ENCODE results near the gene TBCK. TPM values are rescaled to one million over a fixed set of nuclear protein-coding genes. Genes with fewer than 3 reads are reported as not detected.

Gene TBCK
- total RNA-seq, 1 experiment from 2014 or later, result 22.3 TPM

DNA sequence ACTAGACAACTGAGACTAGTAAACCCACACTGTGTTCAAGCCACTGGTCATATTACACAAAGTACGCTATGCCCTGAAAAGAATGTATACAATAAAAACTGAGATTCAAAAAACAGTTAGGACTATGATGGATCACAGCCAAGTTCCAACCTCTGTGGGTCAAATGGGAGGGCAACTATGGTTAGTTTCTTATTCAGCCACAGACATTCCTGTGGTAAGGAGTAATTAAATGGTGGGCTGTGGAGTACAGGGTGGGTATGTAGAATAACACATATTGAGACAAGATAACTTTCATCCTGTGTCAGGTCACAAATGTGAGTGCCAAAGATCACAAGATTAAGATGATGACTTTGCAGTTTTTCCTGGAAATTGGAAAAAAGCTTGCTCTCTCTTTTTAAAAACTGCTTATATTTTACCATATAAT, 253.5 kb downstream of the TBCK start:
- Histone ChIP-seq H3K9me2 (ENCODE audit: insufficient read depth) (no peaks in the 10 kb centered on the region), H3K9ac (ENCODE audit: low read length) (no peak overlapping the region), H3K4me1 (ENCODE audit: control insufficient read depth in 1 of 2, insufficient read depth in 2 of 2, low read length in 2 of 2) (peaks cover 7 to 12% of the 10 kb centered on the region in 2 experiments), H3K4me2 (ENCODE audit: low read length) (no peak overlapping the region), H2AFZ (ENCODE audit: low read depth, low read length, poor library complexity, severe bottlenecking) (no peak overlapping the region), H3K4me3 (replicated peaks in 1 of 2; ENCODE audit: low read depth in 1 of 2, low read length in 2 of 2) (no peak overlapping the region), H3K9me3 (ENCODE audit: control insufficient read depth in 1 of 2, insufficient read depth in 1 of 2, low read depth in 1 of 2, low read length in 2 of 2) (no peaks in the 10 kb centered on the region), H4K20me1 (ENCODE audit: insufficient read depth) (no peaks in the 10 kb centered on the region), H3K36me3 (ENCODE audit: control insufficient read depth in 1 of 2, insufficient read depth in 2 of 2, low read length in 2 of 2) (no peaks in the 10 kb centered on the region), H3K79me2 (ENCODE audit: insufficient read depth, low read length) (no peaks in the 10 kb centered on the region), H3K27ac (ENCODE audit: low read depth, low read length) (no peak overlapping the region), H3K27me3 (ENCODE audit: insufficient read depth, low read length) (no peaks in the 10 kb centered on the region)
- ChIA-PET CTCF (no interaction called here), RAD21 (ENCODE audit: low non-redundant PET in 1 of 2, low total read pairs in 2 of 2, uncharacterized antibody in 2 of 2, unreplicated experiment in 2 of 2) (no interaction called here), POLR2A (no interaction called here)
- no peak for TF ChIP-seq EZH2 (IDR thresholded peaks at IDR 0.05)
- TF ChIP-seq POLR2A (IDR thresholded peaks at IDR 0.05; ENCODE audit: borderline replicate concordance, extremely low read depth, insufficient read depth, insufficient read length), result no peak
- TF ChIP-seq ELF1 (IDR thresholded peaks at IDR 0.05; ENCODE audit: borderline replicate concordance, low read depth), result no peak
- no peak for TF ChIP-seq ZFX (IDR thresholded peaks at IDR 0.05)
- TF ChIP-seq, protein P1, sequence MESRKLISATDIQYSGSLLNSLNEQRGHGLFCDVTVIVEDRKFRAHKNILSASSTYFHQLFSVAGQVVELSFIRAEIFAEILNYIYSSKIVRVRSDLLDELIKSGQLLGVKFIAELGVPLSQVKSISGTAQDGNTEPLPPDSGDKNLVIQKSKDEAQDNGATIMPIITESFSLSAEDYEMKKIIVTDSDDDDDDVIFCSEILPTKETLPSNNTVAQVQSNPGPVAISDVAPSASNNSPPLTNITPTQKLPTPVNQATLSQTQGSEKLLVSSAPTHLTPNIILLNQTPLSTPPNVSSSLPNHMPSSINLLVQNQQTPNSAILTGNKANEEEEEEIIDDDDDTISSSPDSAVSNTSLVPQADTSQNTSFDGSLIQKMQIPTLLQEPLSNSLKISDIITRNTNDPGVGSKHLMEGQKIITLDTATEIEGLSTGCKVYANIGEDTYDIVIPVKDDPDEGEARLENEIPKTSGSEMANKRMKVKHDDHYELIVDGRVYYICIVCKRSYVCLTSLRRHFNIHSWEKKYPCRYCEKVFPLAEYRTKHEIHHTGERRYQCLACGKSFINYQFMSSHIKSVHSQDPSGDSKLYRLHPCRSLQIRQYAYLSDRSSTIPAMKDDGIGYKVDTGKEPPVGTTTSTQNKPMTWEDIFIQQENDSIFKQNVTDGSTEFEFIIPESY (IDR thresholded peaks at IDR 0.05; ENCODE audit: extremely low read depth, insufficient replicate concordance, low read length), result no peak
- TF ChIP-seq EGR1 (IDR thresholded peaks at IDR 0.05; ENCODE audit: low read depth), result no peak
- no peak for TF ChIP-seq SRF (IDR thresholded peaks at IDR 0.05; ENCODE audit: low read depth)
- no TSS peak for BruUV-seq (replicated peaks)
- peak; percentile 60; the same call in 1 of the 2 replicates for ATAC-seq
- intact Hi-C loops (cut with micrococcal nuclease), result no loop called here
- DNase-seq (ENCODE audit: low read depth, low spot score), result no peak

DNA sequence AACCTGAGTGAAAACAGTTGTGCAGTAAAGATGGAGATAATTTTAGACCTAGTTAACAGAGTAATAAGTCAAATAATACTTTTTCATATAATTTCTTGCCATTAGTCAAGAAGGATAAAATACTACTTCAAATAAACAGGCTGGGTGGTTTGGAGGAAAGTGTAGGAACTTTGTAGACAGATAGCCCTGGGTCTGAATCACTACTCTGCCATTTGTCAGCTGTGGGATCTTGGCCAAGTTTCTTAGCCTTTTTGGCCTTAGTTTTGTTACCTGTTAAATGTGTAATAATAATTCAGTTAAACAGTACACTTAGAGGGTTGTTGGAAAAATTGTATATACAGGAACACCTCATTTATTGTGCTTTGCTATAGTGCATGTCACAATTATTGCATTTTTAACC, 257.1 kb downstream of the TBCK start:
- ChIA-PET RAD21 (ENCODE audit: low non-redundant PET in 1 of 2, low total read pairs in 2 of 2, uncharacterized antibody in 2 of 2, unreplicated experiment in 2 of 2) (no interaction called here), CTCF (no interaction called here), POLR2A (no interaction called here)
- no peak overlapping the region for H2AFZ ChIP-seq (ENCODE audit: low read depth, low read length, poor library complexity, severe bottlenecking)
- ATAC-seq, result no peak
- H3K9ac ChIP-seq (ENCODE audit: low read length), result no peak overlapping the region
- H3K79me2 ChIP-seq (ENCODE audit: insufficient read depth, low read length), result no peaks in the 10 kb centered on the region
- no peak for DNase-seq (ENCODE audit: low read depth, low spot score)
- no peaks in the 10 kb centered on the region for H4K20me1 ChIP-seq (ENCODE audit: insufficient read depth)
- BruUV-seq (replicated peaks), result no TSS peak
- peaks cover 7 to 12% of the 10 kb centered on the region in 2 experiments for H3K4me1 ChIP-seq (ENCODE audit: control insufficient read depth in 1 of 2, insufficient read depth in 2 of 2, low read length in 2 of 2)
- TF ChIP-seq YY1 (IDR thresholded peaks at IDR 0.05; ENCODE audit: extremely low read depth, insufficient replicate concordance, low read depth, low read length) (no peak), FOSL1 (IDR thresholded peaks at IDR 0.05; ENCODE audit: low read depth) (no peak), CBX3 (IDR thresholded peaks at IDR 0.05; ENCODE audit: low read depth) (no peak), ZNF274 (IDR thresholded peaks at IDR 0.05; ENCODE audit: low read depth, low read length) (no peak), SRF (IDR thresholded peaks at IDR 0.05; ENCODE audit: low read depth) (no peak), SP1 (IDR thresholded peaks at IDR 0.05; ENCODE audit: low read depth) (no peak), JUND (IDR thresholded peaks at IDR 0.05) (no peak), MAX (IDR thresholded peaks at IDR 0.05) (no peak)
- TF ChIP-seq, protein P2, sequence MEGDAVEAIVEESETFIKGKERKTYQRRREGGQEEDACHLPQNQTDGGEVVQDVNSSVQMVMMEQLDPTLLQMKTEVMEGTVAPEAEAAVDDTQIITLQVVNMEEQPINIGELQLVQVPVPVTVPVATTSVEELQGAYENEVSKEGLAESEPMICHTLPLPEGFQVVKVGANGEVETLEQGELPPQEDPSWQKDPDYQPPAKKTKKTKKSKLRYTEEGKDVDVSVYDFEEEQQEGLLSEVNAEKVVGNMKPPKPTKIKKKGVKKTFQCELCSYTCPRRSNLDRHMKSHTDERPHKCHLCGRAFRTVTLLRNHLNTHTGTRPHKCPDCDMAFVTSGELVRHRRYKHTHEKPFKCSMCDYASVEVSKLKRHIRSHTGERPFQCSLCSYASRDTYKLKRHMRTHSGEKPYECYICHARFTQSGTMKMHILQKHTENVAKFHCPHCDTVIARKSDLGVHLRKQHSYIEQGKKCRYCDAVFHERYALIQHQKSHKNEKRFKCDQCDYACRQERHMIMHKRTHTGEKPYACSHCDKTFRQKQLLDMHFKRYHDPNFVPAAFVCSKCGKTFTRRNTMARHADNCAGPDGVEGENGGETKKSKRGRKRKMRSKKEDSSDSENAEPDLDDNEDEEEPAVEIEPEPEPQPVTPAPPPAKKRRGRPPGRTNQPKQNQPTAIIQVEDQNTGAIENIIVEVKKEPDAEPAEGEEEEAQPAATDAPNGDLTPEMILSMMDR (IDR thresholded peaks at IDR 0.05 in 2 of 3, conservative IDR thresholded peaks at IDR 0.05 in 1 of 3; ENCODE audit: borderline replicate concordance in 1 of 3, insufficient read depth in 1 of 3, low read depth in 2 of 3, low read length in 2 of 3), result no peak
- H3K27ac ChIP-seq (ENCODE audit: low read depth, low read length), result no peak overlapping the region
- no peak overlapping the region for H3K4me3 ChIP-seq (replicated peaks in 1 of 2; ENCODE audit: low read depth in 1 of 2, low read length in 2 of 2)
- intact Hi-C loops (cut with micrococcal nuclease), result no loop called here
- no peaks in the 10 kb centered on the region for H3K9me3 ChIP-seq (ENCODE audit: control insufficient read depth in 1 of 2, insufficient read depth in 1 of 2, low read depth in 1 of 2, low read length in 2 of 2)
- H3K4me2 ChIP-seq (ENCODE audit: low read length), result no peak overlapping the region
- H3K27me3 ChIP-seq (ENCODE audit: insufficient read depth, low read length), result no peaks in the 10 kb centered on the region
- no peaks in the 10 kb centered on the region for H3K9me2 ChIP-seq (ENCODE audit: insufficient read depth)
- H3K36me3 ChIP-seq (ENCODE audit: control insufficient read depth in 1 of 2, insufficient read depth in 2 of 2, low read length in 2 of 2), result no peaks in the 10 kb centered on the region
